HEK293T (cell line): ENCODE results near the gene TMEM59.

Experiments used
- ARNT ChIP-seq: fragments of 450-650 bp; IDR thresholded peaks from 2 replicates; pipeline ENCODE4 v1.6.1; 2017; ENCODE audit warnings: mild to moderate bottlenecking
- FOXA1 ChIP-seq: fragments of 450-650 bp; IDR thresholded peaks from 2 replicates; pipeline ENCODE4 v1.6.1; 2016; ENCODE audit warnings: mild to moderate bottlenecking
- FOXK2 ChIP-seq: fragments of 450-650 bp; IDR thresholded peaks from 2 replicates; pipeline ENCODE4 v1.6.1; 2016; ENCODE audit warnings: mild to moderate bottlenecking
- FOXM1 ChIP-seq: fragments of 450-650 bp; IDR thresholded peaks from 2 replicates; pipeline ENCODE4 v1.6.1; 2017; ENCODE audit warnings: mild to moderate bottlenecking, borderline replicate concordance
- HDGF ChIP-seq: fragments of 450-650 bp; IDR thresholded peaks from 2 replicates; pipeline ENCODE4 v1.6.1; 2017; ENCODE audit warnings: antibody characterized with exemption, borderline replicate concordance
- L3MBTL2 ChIP-seq: fragments of 450-650 bp; conservative IDR thresholded peaks from 2 replicates; pipeline ENCODE4 v1.6.1; 2016; ENCODE audit warnings: mild to moderate bottlenecking
- LEF1 ChIP-seq: fragments of 450-650 bp; IDR thresholded peaks from 2 replicates; pipeline ENCODE4 v1.6.1; 2017; ENCODE audit warnings: mild to moderate bottlenecking, borderline replicate concordance
- SP1 ChIP-seq: fragments of 450-650 bp; IDR thresholded peaks from 2 replicates; pipeline ENCODE4 v1.6.1; 2017
- SUZ12 ChIP-seq: fragments of 450-650 bp; IDR thresholded peaks from 2 replicates; pipeline ENCODE4 v1.6.1; 2016; ENCODE audit warnings: mild to moderate bottlenecking
- TARDBP ChIP-seq: fragments of 450-650 bp; IDR thresholded peaks from 2 replicates; pipeline ENCODE4 v1.6.1; 2016
- ZNF384 ChIP-seq: fragments of 450-650 bp; IDR thresholded peaks from 2 replicates; pipeline ENCODE4 v1.6.1; 2016

DNA sequence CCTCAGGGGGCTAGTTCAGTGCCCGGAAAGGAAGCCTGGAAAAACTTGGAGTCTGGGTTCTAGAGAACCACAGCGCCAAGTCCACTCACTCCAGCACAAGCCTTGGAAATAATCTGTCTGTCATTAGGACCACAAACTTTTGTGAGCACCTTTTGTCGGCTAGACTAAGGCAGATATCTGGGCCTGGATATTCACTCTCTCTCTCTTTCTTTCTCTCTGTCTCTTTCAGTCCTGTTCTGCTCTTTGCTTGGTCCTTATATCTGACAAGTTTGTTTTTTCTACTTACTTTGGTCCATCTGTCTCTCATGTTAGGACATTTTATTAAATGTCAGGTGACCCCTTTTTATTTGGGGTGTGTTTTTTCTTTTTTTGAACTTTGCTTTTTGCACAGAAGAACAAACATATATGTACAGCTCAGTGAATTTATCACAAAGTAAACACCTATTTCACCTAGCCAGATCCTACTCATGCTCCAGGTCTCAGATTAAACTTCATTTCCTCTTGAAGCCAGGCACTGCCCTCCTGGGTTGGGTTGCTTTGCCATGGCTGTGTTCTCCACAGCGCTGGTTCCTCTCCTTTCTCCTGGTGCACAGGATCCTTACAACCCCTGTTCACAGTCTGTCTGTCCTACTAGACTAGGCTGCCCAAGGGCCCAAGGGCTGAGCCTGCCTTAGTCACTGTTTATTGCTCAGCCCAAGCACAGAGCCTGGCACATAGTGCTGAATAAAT is 41.2 kb upstream of the TMEM59 start:
- TF ChIP-seq L3MBTL2 = no peak
- no peak for TF ChIP-seq ZNF384
- no peak for TF ChIP-seq SP1
- TF ChIP-seq FOXA1 = no peak
- TF ChIP-seq FOXK2 = no peak
- no peak for TF ChIP-seq ARNT
- no peak for TF ChIP-seq LEF1
- TF ChIP-seq SUZ12 = no peak
- no peak for TF ChIP-seq HDGF
- TF ChIP-seq TARDBP = no peak
- no peak for TF ChIP-seq FOXM1
